GM18951 (cell line): ENCODE measurements around the gene MYH11.
"Not testable (repeated sequence)": the region's sequence is repeated elsewhere in the genome, so short reads cannot be mapped to it uniquely, and the experiment has no call there.

ENCODE experiments used
- POLR2A ChIP-seq: IDR thresholded peaks from 4 replicates; pipeline ENCODE4 v1.6.1; 2011; ENCODE audit warnings: mild to moderate bottlenecking; ENCODE audit not compliant: insufficient read length, insufficient read depth; ENCODE audit errors: extremely low read depth
- in situ Hi-C: fragments of 300-500 bp; cut with MboI; formaldehyde crosslinking; loops from one replicate; pipeline ENCODE4 v1.12.0; 2022; ENCODE audit warnings: low sequenced_read_pairs, mixed read lengths, inconsistent platforms; ENCODE audit not compliant: unreplicated experiment

MYH11 gene

DNA sequence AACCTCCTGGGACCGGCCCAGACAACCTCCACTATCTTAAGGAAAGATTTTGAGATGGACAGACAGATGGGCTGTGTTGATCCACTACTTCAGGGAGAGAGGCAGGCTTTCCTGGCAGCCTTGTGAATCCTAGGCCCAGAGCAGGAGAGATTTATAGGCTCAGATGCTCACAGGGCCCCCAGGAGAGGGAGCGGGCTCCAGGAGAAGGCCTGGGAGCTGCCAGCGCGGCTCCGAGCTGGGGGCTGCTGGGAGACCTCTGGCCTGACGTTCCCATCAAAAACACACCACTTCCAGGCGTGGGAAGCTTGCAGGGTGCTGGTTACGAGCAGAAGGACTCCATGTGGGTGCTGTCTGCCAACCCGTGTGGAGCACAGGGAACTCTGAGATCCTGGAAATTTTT lies 53.2 kb downstream of the MYH11 start:
- in situ Hi-C loops = no loop called here
- TF ChIP-seq POLR2A = no peak

DNA sequence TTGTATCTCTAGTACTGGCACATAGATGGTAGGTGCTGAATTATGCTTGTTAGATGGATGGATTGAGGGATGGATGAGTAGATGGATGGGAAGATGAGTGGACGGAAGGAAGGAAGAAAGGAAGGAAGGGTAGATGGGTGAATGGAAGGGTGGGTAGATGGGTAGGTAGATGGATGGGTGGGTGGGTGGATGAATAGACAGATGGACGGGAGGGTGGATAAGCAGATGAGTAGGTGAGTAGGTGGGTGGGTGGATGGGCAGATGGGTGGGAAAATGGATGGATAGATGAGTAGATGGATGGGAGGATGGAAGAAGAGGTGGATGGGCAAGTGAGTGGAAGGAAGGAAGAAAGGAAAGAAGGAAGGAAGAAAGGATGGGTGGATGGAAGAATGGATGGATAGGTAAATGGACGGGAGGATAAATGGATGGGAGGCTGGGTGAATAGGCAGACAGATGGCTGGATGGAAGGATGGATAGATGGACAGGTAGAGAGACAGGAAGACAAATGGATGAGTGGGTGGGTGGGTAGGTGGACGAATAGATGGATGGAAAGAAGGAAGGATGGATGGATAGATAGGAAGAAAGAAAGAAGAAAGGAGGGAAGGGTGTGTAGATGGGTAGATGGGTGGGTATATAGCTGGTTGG lies 56.9 kb downstream of the MYH11 start:
- in situ Hi-C loops = no loop called here
- TF ChIP-seq POLR2A = no peak

DNA sequence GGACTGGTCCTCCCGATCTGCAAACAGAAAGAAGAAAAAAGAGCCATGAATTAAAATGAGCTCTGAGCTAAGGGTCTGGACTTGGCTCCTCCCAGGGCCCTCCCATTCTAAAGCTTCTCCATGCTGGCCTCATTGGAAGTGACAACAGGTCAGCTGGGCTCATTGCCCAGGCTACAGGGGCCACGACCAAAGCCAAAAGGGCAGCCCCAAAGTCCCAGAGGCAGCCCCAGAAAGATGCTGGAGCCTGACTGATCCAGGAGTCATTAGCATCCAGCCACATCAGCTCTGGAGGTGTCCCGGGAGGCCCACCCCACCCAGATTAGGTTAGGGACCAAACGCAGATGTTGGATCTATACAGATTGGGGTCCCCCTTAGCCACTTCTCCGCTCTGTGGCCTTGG lies 58.2 kb downstream of the MYH11 start:
- no peak for TF ChIP-seq POLR2A

DNA sequence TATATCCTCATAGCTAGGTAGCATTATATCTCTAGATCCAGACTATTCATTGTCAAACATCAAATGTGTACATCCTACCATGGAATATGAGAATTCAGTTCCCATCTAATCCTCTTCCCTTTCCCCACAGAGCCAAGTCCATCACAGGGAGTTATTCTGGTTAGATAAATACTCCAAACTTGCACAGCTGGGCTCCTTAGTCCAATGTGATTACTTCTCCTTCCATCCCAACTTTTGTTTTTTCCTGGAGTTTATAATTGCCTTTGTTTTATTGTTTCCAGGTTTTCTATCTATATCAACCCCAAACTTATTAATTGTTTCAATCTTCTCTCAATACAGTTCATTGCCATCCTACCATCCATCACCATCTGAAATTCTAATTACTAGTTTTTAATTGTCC lies 59.9 kb downstream of the MYH11 start:
- TF ChIP-seq POLR2A = no peak
- in situ Hi-C loops = no loop called here

More for the DNA sequence above, 58.2 kb downstream of the MYH11 start:
- in situ Hi-C loops = no loop called here

DNA sequence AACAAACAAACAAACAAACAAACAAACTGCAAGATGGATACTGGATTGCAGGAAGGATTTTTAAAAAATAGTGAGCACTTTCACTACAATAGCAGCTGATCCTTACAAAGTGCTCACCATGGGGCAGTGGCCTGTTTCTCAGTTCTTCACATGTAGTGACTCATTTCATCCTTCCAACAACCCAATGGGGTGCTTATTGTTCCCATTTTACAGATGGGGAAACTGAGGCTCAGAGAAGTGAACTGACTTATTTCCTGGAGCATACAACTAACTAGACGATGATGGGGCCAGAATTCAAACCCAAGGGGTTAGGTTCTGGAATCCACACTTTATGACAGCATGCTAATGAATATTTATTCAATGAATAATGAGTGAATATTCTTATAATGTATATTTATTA lies 61.2 kb downstream of the MYH11 start:
- in situ Hi-C loops = no loop called here
- no peak for TF ChIP-seq POLR2A

- in situ Hi-C loops = no loop called here
- TF ChIP-seq POLR2A = no peak
Measured at GRCh38 chr16:15792563-15792971, 64.3 kb downstream of the MYH11 start.

DNA sequence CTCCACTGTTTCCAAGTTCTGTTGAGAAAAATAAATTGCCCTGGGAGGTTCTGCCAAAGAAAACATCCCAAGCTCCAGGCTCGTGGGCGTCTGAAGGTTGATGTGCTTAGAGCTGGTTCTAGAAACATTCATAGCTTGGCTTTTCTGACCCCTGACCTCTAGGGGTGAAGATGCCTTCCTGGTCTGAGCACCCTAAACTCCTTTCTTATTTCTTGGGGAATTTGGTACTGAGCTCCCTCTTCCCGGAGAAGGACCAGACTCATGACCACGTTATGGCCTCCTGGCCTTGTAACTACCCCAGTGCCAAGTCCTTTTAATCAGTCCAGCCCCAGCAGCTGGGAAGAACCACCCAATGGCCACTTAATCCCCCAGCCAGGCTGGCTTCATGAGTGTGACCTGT lies 66.4 kb downstream of the MYH11 start:
- no peak for TF ChIP-seq POLR2A
- in situ Hi-C loops = no loop called here

GRCh38 chr16:15789816-15790215 lies 67.0 kb downstream of the MYH11 start:
- in situ Hi-C loops = not testable (repeated sequence)

DNA sequence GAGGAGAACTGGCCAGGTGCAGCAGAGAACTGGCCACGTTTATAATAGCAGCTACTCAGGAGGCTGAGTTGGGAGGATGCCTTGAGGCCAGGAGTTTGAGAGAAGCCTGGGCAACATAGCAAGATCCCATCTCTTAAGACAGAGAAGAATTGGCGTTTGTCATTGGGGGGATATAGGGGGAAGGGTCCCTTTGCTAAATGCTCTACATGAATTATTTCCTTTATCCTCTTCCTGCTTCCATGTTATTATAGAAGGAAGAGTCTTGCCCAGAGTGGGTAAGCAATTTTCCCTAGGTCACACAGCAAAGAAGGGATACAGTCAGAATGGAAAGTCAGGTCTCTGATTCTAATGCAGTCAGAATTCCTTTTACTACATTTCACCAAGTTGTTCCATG lies 68.0 kb downstream of the MYH11 start:
- in situ Hi-C loops = no loop called here
- TF ChIP-seq POLR2A = no peak

GRCh38 chr16:15786501-15786900 lies 70.3 kb downstream of the MYH11 start:
- no peak for TF ChIP-seq POLR2A
- in situ Hi-C loops = no loop called here

DNA sequence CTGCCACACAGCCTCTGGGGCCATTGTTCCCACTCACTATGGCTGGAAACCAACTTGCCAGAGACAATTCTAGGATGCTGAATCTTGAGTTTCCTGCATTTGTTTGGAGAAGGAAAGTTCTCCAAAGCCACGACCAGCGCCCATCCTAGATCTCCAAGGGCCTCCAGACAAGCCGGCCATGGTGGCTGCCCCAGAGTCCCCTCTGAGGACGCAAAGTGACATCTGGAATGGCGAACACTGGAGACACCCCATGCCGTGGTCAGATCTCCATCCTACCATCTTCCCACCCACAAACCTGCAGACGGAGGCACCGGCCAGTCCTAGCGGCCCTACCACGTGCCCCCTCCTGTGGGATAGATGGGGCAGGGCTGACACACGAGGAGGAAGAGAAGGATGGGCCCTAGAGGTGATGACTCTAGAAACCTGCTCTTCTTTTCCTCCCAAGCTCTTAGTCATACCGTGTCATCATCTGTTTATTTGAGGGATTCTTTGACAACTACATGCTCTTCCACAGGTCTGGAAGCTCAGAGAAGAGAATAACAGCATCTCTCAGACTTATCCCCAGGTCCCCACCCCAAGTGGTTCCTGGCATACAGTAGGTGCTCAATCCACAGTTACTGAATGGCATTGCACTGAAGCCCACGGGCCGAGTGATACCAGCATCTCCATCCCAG lies 71.3 kb downstream of the MYH11 start:
- in situ Hi-C loops = no loop called here
- no peak for TF ChIP-seq POLR2A

DNA sequence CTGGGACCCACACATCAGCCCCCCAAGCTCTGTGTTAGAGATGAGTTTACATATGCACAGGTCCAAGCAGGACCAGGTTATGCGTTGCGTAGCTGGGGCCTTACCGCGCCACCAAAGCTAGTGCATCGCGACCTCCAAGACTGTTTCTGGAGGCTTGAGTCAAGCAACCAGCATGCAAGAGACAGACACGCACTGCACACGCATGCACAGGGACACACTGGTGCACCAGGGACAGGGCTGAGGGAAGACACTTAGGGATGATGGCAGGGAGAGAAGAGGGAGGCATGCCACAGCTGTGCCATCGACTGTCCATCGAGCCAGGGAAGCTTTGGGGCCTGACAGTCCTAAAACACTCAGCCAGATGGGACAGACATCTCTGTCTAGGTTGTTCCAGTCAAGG lies 72.8 kb downstream of the MYH11 start:
- TF ChIP-seq POLR2A = no peak
- in situ Hi-C loops = no loop called here

GRCh38 chr16:15782573-15783365 lies 74.1 kb downstream of the MYH11 start:
- in situ Hi-C loops = no loop called here
- TF ChIP-seq POLR2A = no peak

DNA sequence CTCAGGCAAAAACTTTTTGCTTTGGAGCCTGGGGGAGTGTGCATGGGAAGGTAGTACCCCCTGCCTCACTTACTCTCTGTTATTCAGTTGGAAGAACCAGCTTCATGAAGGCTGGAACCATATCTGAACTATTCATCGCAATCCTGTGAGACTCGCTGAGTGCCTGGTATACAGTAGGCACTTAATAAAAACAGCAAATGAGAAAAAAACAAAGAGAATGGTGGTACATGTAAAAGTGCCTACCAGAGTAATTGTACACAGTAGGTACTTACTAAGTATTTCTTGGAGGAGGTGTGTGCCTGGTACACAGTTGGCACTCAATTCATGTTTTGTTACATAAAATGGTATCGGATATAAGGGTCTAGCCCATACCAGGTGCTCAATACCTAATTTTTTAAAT lies 75.2 kb downstream of the MYH11 start:
- in situ Hi-C loops = no loop called here
- TF ChIP-seq POLR2A = no peak
